Parathyroid adenoma (tissue), 2 donors: ENCODE measurements around the gene TASP1.

Experiments used
- H2AFZ ChIP-seq: fragments of 300-600 bp; sonication (generic); one replicate; pipeline ENCODE4 v1.7.0; 2017; ENCODE audit warnings: antibody characterized with exemption, mild to moderate bottlenecking
- H3K27ac ChIP-seq: fragments of 300-600 bp; sonication (generic); one replicate; pipeline ENCODE4 v1.7.0; 2017
- H3K27me3 ChIP-seq: fragments of 300-600 bp; sonication (generic); one replicate; pipeline ENCODE4 v1.7.0; 2017; ENCODE audit warnings: low read length; ENCODE audit not compliant: control insufficient read depth, insufficient read depth
- H3K36me3 ChIP-seq: fragments of 300-600 bp; sonication (generic); one replicate; pipeline ENCODE4 v1.7.0; 2017; ENCODE audit warnings: low read length; ENCODE audit not compliant: control insufficient read depth, insufficient read depth
- H3K4me1 ChIP-seq: fragments of 300-600 bp; sonication (generic); one replicate; pipeline ENCODE4 v1.7.0; 2017; ENCODE audit warnings: control low read depth
- H3K4me2 ChIP-seq: fragments of 300-600 bp; sonication (generic); one replicate; pipeline ENCODE4 v1.7.0; 2017; ENCODE audit warnings: low read length
- H3K4me3 ChIP-seq: fragments of 300-600 bp; sonication (generic); one replicate; pipeline ENCODE4 v1.7.0; 2017; ENCODE audit warnings: low read depth, low read length
- H3K79me2 ChIP-seq: fragments of 300-600 bp; sonication (generic); one replicate; pipeline ENCODE4 v1.7.0; 2017; ENCODE audit warnings: control low read depth
- H3K9ac ChIP-seq: fragments of 300-600 bp; sonication (generic); one replicate; pipeline ENCODE4 v1.7.0; 2017; ENCODE audit warnings: mild to moderate bottlenecking
- H3K9me3 ChIP-seq: fragments of 300-600 bp; sonication (generic); one replicate; pipeline ENCODE4 v1.7.0; 2017; ENCODE audit warnings: low read length; ENCODE audit not compliant: control insufficient read depth
- CTCF ChIP-seq: fragments of 300-600 bp; sonication (generic); IDR thresholded peaks from one replicate; pipeline ENCODE4 v1.7.0; 2017; ENCODE audit warnings: antibody characterized with exemption, mild to moderate bottlenecking
- donor health status: primary hyperparathyroidism.

TASP1 gene

GRCh38 chr20:13464702-13465101 lies 174.0 kb downstream of the TASP1 start:
- TF ChIP-seq CTCF = no peak
- Histone ChIP-seq H3K9me3 (no peaks in the 10 kb centered on the region), H2AFZ (no peak overlapping the region)

GRCh38 chr20:13461849-13462458 lies 176.8 kb downstream of the TASP1 start:
- H3K9me3 ChIP-seq = no peaks in the 10 kb centered on the region
- H3K4me2 ChIP-seq = no peak overlapping the region
- H3K4me3 ChIP-seq = no peak overlapping the region
- no peak overlapping the region for H3K9ac ChIP-seq
- no peak overlapping the region for H3K27ac ChIP-seq
- H3K36me3 ChIP-seq = no peaks in the 10 kb centered on the region
- H3K4me1 ChIP-seq = no peaks in the 10 kb centered on the region
- no peak overlapping the region for H2AFZ ChIP-seq
- H3K27me3 ChIP-seq = no peaks in the 10 kb centered on the region
- H3K79me2 ChIP-seq = peaks cover 3% of the 10 kb centered on the region
- TF ChIP-seq CTCF = no peak

More at GRCh38 chr20:13464702-13465101, 174.0 kb downstream of the TASP1 start:
- no peaks in the 10 kb centered on the region for H3K4me1 ChIP-seq
- no peaks in the 10 kb centered on the region for H3K27me3 ChIP-seq
- no peak overlapping the region for H3K27ac ChIP-seq
- no peak overlapping the region for H3K4me3 ChIP-seq
- no peaks in the 10 kb centered on the region for H3K79me2 ChIP-seq
- H3K9ac ChIP-seq = no peak overlapping the region
- H3K4me2 ChIP-seq = no peak overlapping the region
- H3K36me3 ChIP-seq = no peaks in the 10 kb centered on the region

- no peak overlapping the region for H3K27ac ChIP-seq
- H3K4me1 ChIP-seq = no peaks in the 10 kb centered on the region
- no peaks in the 10 kb centered on the region for H3K36me3 ChIP-seq
- H3K4me3 ChIP-seq = no peak overlapping the region
- H3K27me3 ChIP-seq = no peaks in the 10 kb centered on the region
- H3K9me3 ChIP-seq = no peaks in the 10 kb centered on the region
- H3K79me2 ChIP-seq = peaks cover 6% of the 10 kb centered on the region
- H3K9ac ChIP-seq = no peak overlapping the region
- no peak overlapping the region for H2AFZ ChIP-seq
- TF ChIP-seq CTCF = peak; percentile 84
- no peak overlapping the region for H3K4me2 ChIP-seq
Measured at GRCh38 chr20:13458860-13459451, 179.8 kb downstream of the TASP1 start.

GRCh38 chr20:13457487-13457886 lies 181.2 kb downstream of the TASP1 start:
- Histone ChIP-seq H3K4me1 (no peaks in the 10 kb centered on the region), H3K36me3 (no peaks in the 10 kb centered on the region), H3K4me2 (no peak overlapping the region), H3K9me3 (no peaks in the 10 kb centered on the region), H3K27me3 (no peaks in the 10 kb centered on the region), H3K79me2 (peaks cover 6% of the 10 kb centered on the region), H3K27ac (no peak overlapping the region), H3K9ac (no peak overlapping the region), H3K4me3 (no peak overlapping the region), H2AFZ (no peak overlapping the region)
- no peak for TF ChIP-seq CTCF

GRCh38 chr20:13455713-13456112 lies 183.0 kb downstream of the TASP1 start:
- H2AFZ ChIP-seq = no peak overlapping the region
- no peak overlapping the region for H3K27ac ChIP-seq
- peaks cover 6% of the 10 kb centered on the region for H3K79me2 ChIP-seq
- no peak for TF ChIP-seq CTCF
- H3K9me3 ChIP-seq = no peaks in the 10 kb centered on the region
- no peak overlapping the region for H3K4me2 ChIP-seq
- H3K4me3 ChIP-seq = no peak overlapping the region
- no peaks in the 10 kb centered on the region for H3K4me1 ChIP-seq
- H3K9ac ChIP-seq = no peak overlapping the region
- no peaks in the 10 kb centered on the region for H3K36me3 ChIP-seq
- H3K27me3 ChIP-seq = no peaks in the 10 kb centered on the region
